Panc1 (cell line): Measurements from ENCODE around the gene PTPRF.

Experiments used
- POLR2AphosphoS5 ChIP-seq: IDR thresholded peaks from 2 replicates; pipeline ENCODE4 v1.6.1; 2012; ENCODE audit warnings: mild to moderate bottlenecking, low read depth, low read length, moderate library complexity
- SIN3A ChIP-seq: IDR thresholded peaks from 2 replicates; pipeline ENCODE4 v1.6.1; 2012; ENCODE audit warnings: low read depth, mild to moderate bottlenecking, low read length, moderate library complexity, borderline replicate concordance; ENCODE audit not compliant: insufficient read depth
- TCF7L2 ChIP-seq: IDR thresholded peaks from 2 replicates; pipeline ENCODE4 v1.6.1; 2011; ENCODE audit warnings: mild to moderate bottlenecking, low read depth, low read length, inconsistent platforms
- TF ChIP-seq, protein P1 (sequence below): fragments of 450-650 bp; IDR thresholded peaks from 2 replicates; pipeline ENCODE4 v1.5.1; 2017; ENCODE audit warnings: mild to moderate bottlenecking
- TF ChIP-seq, protein P2 (sequence below), 2 experiments: IDR thresholded peaks; 2 replicates each; pipeline ENCODE4 v1.6.1; 2011 to 2012; ENCODE audit warnings: low read depth in 2 of 2, control low read depth in 1 of 2, low read length in 1 of 2, mild to moderate bottlenecking in 1 of 2, moderate library complexity in 1 of 2; ENCODE audit not compliant: insufficient read depth in 1 of 2

GRCh38 chr1:43584204-43584603 is 53.5 kb downstream of the PTPRF start:
- no peak for TF ChIP-seq POLR2AphosphoS5
- TF ChIP-seq, protein P1, sequence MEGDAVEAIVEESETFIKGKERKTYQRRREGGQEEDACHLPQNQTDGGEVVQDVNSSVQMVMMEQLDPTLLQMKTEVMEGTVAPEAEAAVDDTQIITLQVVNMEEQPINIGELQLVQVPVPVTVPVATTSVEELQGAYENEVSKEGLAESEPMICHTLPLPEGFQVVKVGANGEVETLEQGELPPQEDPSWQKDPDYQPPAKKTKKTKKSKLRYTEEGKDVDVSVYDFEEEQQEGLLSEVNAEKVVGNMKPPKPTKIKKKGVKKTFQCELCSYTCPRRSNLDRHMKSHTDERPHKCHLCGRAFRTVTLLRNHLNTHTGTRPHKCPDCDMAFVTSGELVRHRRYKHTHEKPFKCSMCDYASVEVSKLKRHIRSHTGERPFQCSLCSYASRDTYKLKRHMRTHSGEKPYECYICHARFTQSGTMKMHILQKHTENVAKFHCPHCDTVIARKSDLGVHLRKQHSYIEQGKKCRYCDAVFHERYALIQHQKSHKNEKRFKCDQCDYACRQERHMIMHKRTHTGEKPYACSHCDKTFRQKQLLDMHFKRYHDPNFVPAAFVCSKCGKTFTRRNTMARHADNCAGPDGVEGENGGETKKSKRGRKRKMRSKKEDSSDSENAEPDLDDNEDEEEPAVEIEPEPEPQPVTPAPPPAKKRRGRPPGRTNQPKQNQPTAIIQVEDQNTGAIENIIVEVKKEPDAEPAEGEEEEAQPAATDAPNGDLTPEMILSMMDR, result no peak
- TF ChIP-seq, protein P2, sequence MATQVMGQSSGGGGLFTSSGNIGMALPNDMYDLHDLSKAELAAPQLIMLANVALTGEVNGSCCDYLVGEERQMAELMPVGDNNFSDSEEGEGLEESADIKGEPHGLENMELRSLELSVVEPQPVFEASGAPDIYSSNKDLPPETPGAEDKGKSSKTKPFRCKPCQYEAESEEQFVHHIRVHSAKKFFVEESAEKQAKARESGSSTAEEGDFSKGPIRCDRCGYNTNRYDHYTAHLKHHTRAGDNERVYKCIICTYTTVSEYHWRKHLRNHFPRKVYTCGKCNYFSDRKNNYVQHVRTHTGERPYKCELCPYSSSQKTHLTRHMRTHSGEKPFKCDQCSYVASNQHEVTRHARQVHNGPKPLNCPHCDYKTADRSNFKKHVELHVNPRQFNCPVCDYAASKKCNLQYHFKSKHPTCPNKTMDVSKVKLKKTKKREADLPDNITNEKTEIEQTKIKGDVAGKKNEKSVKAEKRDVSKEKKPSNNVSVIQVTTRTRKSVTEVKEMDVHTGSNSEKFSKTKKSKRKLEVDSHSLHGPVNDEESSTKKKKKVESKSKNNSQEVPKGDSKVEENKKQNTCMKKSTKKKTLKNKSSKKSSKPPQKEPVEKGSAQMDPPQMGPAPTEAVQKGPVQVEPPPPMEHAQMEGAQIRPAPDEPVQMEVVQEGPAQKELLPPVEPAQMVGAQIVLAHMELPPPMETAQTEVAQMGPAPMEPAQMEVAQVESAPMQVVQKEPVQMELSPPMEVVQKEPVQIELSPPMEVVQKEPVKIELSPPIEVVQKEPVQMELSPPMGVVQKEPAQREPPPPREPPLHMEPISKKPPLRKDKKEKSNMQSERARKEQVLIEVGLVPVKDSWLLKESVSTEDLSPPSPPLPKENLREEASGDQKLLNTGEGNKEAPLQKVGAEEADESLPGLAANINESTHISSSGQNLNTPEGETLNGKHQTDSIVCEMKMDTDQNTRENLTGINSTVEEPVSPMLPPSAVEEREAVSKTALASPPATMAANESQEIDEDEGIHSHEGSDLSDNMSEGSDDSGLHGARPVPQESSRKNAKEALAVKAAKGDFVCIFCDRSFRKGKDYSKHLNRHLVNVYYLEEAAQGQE (IDR thresholded peaks at IDR 0.05; ENCODE audit: insufficient read depth in 1 of 2, low read depth in 2 of 2, low read length in 1 of 2), result no peak
- no peak for TF ChIP-seq TCF7L2
- no peak for TF ChIP-seq SIN3A
